ENCODE measurements around the gene CDHR1.

The CDHR1 gene

DNA sequence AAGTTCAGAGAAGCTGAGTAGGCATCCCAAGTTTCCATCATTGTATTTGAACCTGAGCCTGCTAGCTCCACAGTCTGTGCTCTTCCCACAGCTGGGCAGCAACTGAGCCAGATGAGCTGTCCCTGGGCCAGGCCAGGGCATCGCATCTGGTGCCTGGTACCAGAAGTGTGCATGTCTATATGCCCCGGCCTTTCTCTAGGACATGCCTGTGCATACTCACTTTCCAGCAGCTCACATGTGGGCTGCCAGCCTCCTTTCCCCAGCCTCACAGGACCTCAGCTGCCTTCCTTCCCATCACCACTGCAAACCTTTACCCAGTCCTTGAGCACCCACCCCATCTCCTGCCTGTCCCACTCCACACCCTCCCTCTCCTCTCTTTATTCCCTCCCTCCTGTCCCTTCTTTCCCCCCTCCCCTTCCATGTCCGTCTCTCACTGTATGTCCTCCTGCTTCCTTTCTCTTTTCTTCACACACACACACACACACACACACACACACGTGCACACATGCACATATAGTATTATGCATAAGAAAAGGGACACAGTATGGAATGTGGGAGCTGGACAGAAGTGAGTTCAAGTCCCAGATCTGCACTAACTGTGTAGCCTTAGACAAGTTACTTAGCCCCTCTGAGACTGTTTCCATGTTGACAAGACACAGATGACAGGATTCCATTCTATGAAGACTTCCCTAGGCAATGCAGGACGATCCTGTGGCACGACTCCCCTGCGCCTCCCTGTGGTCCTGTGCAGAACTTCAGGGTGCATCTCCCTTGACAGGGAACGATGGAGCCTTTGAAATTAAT is 10.9 kb downstream of the CDHR1 start:
- TF ChIP-seq, protein P1, sequence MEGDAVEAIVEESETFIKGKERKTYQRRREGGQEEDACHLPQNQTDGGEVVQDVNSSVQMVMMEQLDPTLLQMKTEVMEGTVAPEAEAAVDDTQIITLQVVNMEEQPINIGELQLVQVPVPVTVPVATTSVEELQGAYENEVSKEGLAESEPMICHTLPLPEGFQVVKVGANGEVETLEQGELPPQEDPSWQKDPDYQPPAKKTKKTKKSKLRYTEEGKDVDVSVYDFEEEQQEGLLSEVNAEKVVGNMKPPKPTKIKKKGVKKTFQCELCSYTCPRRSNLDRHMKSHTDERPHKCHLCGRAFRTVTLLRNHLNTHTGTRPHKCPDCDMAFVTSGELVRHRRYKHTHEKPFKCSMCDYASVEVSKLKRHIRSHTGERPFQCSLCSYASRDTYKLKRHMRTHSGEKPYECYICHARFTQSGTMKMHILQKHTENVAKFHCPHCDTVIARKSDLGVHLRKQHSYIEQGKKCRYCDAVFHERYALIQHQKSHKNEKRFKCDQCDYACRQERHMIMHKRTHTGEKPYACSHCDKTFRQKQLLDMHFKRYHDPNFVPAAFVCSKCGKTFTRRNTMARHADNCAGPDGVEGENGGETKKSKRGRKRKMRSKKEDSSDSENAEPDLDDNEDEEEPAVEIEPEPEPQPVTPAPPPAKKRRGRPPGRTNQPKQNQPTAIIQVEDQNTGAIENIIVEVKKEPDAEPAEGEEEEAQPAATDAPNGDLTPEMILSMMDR (IDR thresholded peaks at IDR 0.05; ENCODE audit: control insufficient read depth, extremely low read depth, insufficient read depth) = peak; percentile 98
- DNase-seq (ENCODE audit: low read depth) = peak; percentile 19
- no peak overlapping the region for H3K4me3 ChIP-seq (ENCODE audit: low read depth, low read length)

DNA sequence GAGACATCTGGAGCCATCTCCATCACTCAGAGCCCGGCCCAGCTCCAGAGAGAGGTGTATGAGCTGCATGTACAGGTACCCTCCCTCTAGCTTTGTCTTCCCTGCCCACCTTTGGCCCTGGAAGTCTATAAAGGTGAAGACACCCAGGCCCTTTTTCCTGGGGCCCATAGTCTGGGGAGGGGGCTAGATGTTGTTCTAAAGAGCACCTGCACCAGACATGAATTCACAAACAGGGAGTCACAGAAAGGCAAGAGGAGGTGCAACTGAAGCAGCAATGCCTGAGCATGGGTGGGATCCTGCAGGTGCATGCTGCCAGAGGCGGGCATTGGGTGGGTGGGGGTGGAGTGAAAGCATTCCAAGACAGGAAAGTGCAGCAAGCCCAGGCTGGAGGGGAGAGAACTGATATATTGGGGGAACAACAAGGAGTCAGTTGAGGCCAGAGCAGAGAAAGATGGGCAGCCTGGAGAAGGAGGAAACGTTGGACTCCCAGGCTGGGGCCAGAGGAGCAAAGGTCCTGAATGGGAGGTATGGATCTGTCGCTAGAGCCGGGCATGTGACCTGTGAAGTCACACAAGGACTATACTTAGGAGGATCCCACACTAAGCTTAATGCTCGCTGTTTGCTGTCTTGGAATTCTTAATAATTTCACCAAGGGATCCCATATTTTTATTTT is 11.7 kb downstream of the CDHR1 start:
- H3K4me3 ChIP-seq (ENCODE audit: low read depth, low read length) = no peak overlapping the region
- TF ChIP-seq, protein P1 (IDR thresholded peaks at IDR 0.05; ENCODE audit: control insufficient read depth, extremely low read depth, insufficient read depth) = no peak
- no peak for DNase-seq (ENCODE audit: low read depth)

DNA sequence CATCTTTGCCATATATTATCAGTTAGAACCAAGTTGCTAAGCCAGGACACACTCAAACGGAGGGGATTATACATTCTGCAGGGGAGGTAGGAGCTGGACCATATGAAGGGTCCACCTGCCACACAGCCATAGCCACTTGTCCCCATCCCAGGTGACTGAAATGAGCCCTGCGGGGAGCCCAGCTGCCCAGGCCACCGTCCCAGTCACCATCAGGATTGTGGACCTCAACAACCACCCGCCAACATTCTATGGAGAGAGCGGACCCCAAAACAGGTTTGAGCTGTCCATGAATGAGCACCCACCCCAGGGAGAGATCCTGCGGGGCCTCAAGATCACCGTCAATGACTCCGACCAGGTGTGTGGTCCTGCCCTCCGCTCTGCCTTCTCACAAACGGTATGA is 13.7 kb downstream of the CDHR1 start:
- TF ChIP-seq, protein P1 (IDR thresholded peaks at IDR 0.05; ENCODE audit: control insufficient read depth, extremely low read depth, insufficient read depth) = no peak
- no peak overlapping the region for H3K4me3 ChIP-seq (ENCODE audit: low read depth, low read length)
- no peak for DNase-seq (ENCODE audit: low read depth)

DNA sequence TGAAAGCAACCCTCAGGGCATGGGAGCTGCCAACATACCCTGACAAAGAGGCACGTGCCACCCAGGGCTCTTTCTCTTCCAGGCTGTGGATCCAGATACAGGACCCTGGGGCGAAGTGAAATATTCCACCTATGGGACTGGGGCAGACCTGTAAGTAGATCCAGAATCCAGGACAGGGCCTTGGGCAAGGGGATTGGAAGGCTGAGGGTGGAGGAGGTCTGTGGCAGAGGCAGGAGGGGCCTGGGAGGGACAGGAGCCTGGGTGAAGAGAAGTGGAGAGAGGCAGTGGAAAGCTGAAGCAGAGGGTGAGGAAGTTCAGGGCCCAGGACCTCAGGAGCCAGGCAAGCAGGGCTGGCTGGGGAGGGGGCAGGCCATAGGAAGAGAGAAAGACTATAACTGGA is 17.2 kb downstream of the CDHR1 start:
- TF ChIP-seq, protein P1 (IDR thresholded peaks at IDR 0.05; ENCODE audit: control insufficient read depth, extremely low read depth, insufficient read depth) = no peak
- DNase-seq (ENCODE audit: low read depth) = no peak
- H3K4me3 ChIP-seq (ENCODE audit: low read depth, low read length) = no peak overlapping the region

DNA sequence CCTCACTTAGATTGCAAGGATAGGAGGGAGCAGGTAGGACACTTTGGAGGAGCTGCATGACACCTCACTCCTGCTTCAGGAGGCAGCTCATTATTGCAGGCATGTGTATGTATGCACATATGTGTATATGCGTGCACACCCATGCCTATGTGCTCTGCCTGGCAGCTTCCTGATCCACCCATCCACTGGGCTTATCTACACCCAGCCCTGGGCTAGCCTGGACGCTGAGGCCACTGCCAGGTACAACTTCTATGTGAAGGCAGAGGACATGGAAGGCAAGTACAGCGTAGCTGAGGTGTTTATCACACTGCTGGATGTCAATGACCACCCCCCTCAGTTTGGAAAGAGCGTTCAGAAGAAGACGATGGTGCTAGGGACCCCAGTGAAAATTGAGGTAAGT is 17.7 kb downstream of the CDHR1 start:
- TF ChIP-seq, protein P1 (IDR thresholded peaks at IDR 0.05; ENCODE audit: control insufficient read depth, extremely low read depth, insufficient read depth) = no peak
- no peak overlapping the region for H3K4me3 ChIP-seq (ENCODE audit: low read depth, low read length)
- DNase-seq (ENCODE audit: low read depth) = no peak

DNA sequence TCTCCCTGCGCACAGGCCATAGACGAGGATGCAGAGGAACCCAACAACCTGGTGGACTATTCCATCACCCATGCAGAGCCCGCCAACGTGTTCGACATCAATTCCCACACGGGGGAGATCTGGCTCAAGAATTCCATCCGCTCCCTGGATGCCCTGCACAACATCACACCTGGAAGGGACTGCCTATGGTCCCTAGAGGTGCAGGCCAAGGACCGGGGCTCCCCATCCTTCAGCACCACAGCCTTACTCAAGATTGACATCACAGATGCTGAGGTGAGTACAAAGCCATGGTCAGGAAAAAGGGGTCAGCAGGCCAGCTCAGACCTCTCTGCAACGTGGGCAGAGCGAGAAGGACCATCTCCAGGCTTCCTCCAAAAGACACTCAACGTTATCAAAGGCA is 18.7 kb downstream of the CDHR1 start:
- TF ChIP-seq, protein P1 (IDR thresholded peaks at IDR 0.05; ENCODE audit: control insufficient read depth, extremely low read depth, insufficient read depth) = no peak
- H3K4me3 ChIP-seq (ENCODE audit: low read depth, low read length) = no peak overlapping the region
- DNase-seq (ENCODE audit: low read depth) = no peak

Data from LNCaP clone FGC (cell line).